HG03460 (cell line): ENCODE results near the gene ZFAND3.

ENCODE experiments used
- ATAC-seq: cut with Tn5 transposase; IDR thresholded peaks from one replicate; pipeline ENCODE4 v1.9.1; 2021; ENCODE audit not compliant: unreplicated experiment

ZFAND3 gene

GRCh38 chr6:37819177-37819801 lies at the start of gene ZFAND3:
ZFAND3 (plus strand) TSS chr6:37819727; CDS start chr6:37819946, 219 bp downstream.
- peak; percentile 81 for ATAC-seq

- ATAC-seq, result no peak
Measured at GRCh38 chr6:37774028-37774680, 45.4 kb upstream of the ZFAND3 start.

GRCh38 chr6:37776566-37776965 lies 43.0 kb upstream of the ZFAND3 start:
- ATAC-seq, result no peak

- no peak for ATAC-seq
Measured at GRCh38 chr6:37777272-37777834, 42.2 kb upstream of the ZFAND3 start.

GRCh38 chr6:37779111-37779800 lies 40.3 kb upstream of the ZFAND3 start:
- no peak for ATAC-seq

- ATAC-seq, result no peak
Measured at GRCh38 chr6:37779902-37780628, 39.5 kb upstream of the ZFAND3 start.

- no peak for ATAC-seq
Measured at GRCh38 chr6:37781788-37782187, 37.7 kb upstream of the ZFAND3 start.

GRCh38 chr6:37783025-37783855 lies 36.3 kb upstream of the ZFAND3 start:
- no peak for ATAC-seq

GRCh38 chr6:37783856-37784584 lies 35.5 kb upstream of the ZFAND3 start:
- no peak for ATAC-seq

- no peak for ATAC-seq
Measured at GRCh38 chr6:37784585-37784967, 35.0 kb upstream of the ZFAND3 start.

- no peak for ATAC-seq
Measured at GRCh38 chr6:37785002-37785662, 34.4 kb upstream of the ZFAND3 start.

GRCh38 chr6:37785663-37786270 lies 33.8 kb upstream of the ZFAND3 start:
- ATAC-seq, result no peak

- no peak for ATAC-seq
Measured at GRCh38 chr6:37787216-37787615, 32.3 kb upstream of the ZFAND3 start.

- ATAC-seq, result no peak
Measured at GRCh38 chr6:37788259-37788658, 31.3 kb upstream of the ZFAND3 start.

- ATAC-seq, result peak; percentile 85
Measured at GRCh38 chr6:37791156-37791919, 28.2 kb upstream of the ZFAND3 start.

- ATAC-seq, result no peak
Measured at GRCh38 chr6:37792457-37793033, 27.0 kb upstream of the ZFAND3 start.

- no peak for ATAC-seq
Measured at GRCh38 chr6:37793067-37793466, 26.5 kb upstream of the ZFAND3 start.

- no peak for ATAC-seq
Measured at GRCh38 chr6:37794825-37795224, 24.7 kb upstream of the ZFAND3 start.
